ENCODE measurements around the gene PADI1.

GRCh38 chr1:17258116-17258757 lies 53.3 kb downstream of the PADI1 start:
- TF ChIP-seq POLR2A (IDR thresholded peaks at IDR 0.05; ENCODE audit: low read length) (no peak), GATA1 (IDR thresholded peaks at IDR 0.05; ENCODE audit: low read depth, low read length) (no peak)

All from erythroblast (primary cell).